HepG2 (cell line): ENCODE results near the gene ZNF341. TPM values are rescaled to one million over a fixed set of nuclear protein-coding genes. Genes with fewer than 3 reads are reported as not detected.

ENCODE experiments used
- ATAC-seq: fragments of 200-7000 bp; cut with Tn5 transposase; 3 replicates; pipeline ENCODE4 v1.9.1; 2020; ENCODE audit warnings: mild to moderate bottlenecking, moderate library complexity
- BruUV-seq: library from RNA; stranded (reverse); fragments of 400-500 nt; replicated peaks from 2 replicates; lab custom pipeline; 2021; lab: Mats Ljungman, UMichigan
- CTCF ChIA-PET: fragments of 300-600 bp; formaldehyde crosslinking; extraction: SDS; loops from one replicate; lab custom pipeline; 2021; ENCODE audit warnings: low total read pairs, inconsistent platforms, low intra/inter-chr PET ratio; lab: Yijun Ruan, JAX
- POLR2A ChIA-PET: fragments of 350-600 bp; sonication (Branson Sonifier 250); formaldehyde crosslinking; loops from one replicate; lab custom pipeline; 2020; ENCODE audit warnings: antibody characterized with exemption, inconsistent platforms; lab: Yijun Ruan, JAX
- DNase-seq: peaks from one replicate; pipeline ENCODE4 v3.0.0-alpha.2; 2015; ENCODE audit warnings: low spot score
- FAIRE-seq: peaks from 3 replicates; lab custom pipeline; 2011; peaks lifted over from hg19 to GRCh38; lab: Jason Lieb, UNC
- H2AFZ ChIP-seq: one replicate; pipeline ENCODE4 v1.6.1; 2011; ENCODE audit warnings: low read length, inconsistent platforms
- H3K27ac ChIP-seq: fragments of 300-600 bp; 3 replicates; pipeline ENCODE4 v1.8.0; 2011; ENCODE audit warnings: mixed run types, mild to moderate bottlenecking, mixed read lengths, low read length, inconsistent platforms; ENCODE audit not compliant: insufficient read depth; ENCODE audit errors: extremely low read length
- H3K27me3 ChIP-seq, 2 experiments: fragments of 200-600 bp in 1 of 2; 2 replicates in 1 of 2; 3 replicates in 1 of 2; pipeline versions ENCODE4 v1.6.0 to v1.8.0; 2011; ENCODE audit warnings: low read length in 2 of 2, mild to moderate bottlenecking in 2 of 2, moderate library complexity in 2 of 2, inconsistent platforms in 1 of 2; ENCODE audit not compliant: insufficient read depth in 2 of 2, control insufficient read depth in 1 of 2
- H3K36me3 ChIP-seq, 2 experiments: fragments of 200-600 bp in 1 of 2; replicated peaks in 1 of 2; 2 replicates in 1 of 2; 3 replicates in 1 of 2; pipeline versions ENCODE4 v1.5.1 to v1.8.0; 2011; ENCODE audit warnings: low read length in 2 of 2, inconsistent platforms in 1 of 2; ENCODE audit not compliant: insufficient read depth in 2 of 2, control insufficient read depth in 1 of 2
- H3K4me1 ChIP-seq: 2 replicates; pipeline ENCODE4 v1.5.1; 2012; ENCODE audit warnings: low read length, inconsistent platforms; ENCODE audit not compliant: insufficient read depth
- H3K4me2 ChIP-seq: 2 replicates; pipeline ENCODE4 v1.6.0; 2011; ENCODE audit warnings: low read depth, low read length, inconsistent platforms
- H3K4me3 ChIP-seq, 3 experiments: fragments of 200-600 bp in 1 of 3; sonication (generic), shearing (Covaris generic) in 1 of 3; replicated peaks in 1 of 3; 2 replicates each; pipeline ENCODE4 v1.5.1; 2011 to 2016; ENCODE audit warnings: low read length in 3 of 3, inconsistent platforms in 2 of 3, low read depth in 2 of 3, mild to moderate bottlenecking in 2 of 3, control low read depth in 1 of 3, mixed read lengths in 1 of 3; ENCODE audit not compliant: insufficient read depth in 1 of 3
- H3K79me2 ChIP-seq: one replicate; pipeline ENCODE4 v1.6.1; 2011; ENCODE audit warnings: low read length, inconsistent platforms; ENCODE audit not compliant: insufficient read depth
- H3K9ac ChIP-seq: 2 replicates; pipeline ENCODE4 v1.6.0; 2011; ENCODE audit warnings: mild to moderate bottlenecking, low read depth, low read length, inconsistent platforms; ENCODE audit not compliant: insufficient read depth
- H3K9me3 ChIP-seq: 2 replicates; pipeline ENCODE4 v1.5.1; 2012; ENCODE audit warnings: mild to moderate bottlenecking, low read length
- H4K20me1 ChIP-seq: 2 replicates; pipeline ENCODE4 v1.6.0; 2011; ENCODE audit warnings: inconsistent platforms, mild to moderate bottlenecking, low read length, moderate library complexity; ENCODE audit not compliant: insufficient read depth
- ATF7 ChIP-seq, 2 experiments: fragments of 450-650 bp in 1 of 2; sonication (generic) in 1 of 2; formaldehyde crosslinking in 1 of 2; IDR thresholded peaks; 2 replicates each; pipeline versions ENCODE4 v1.4.0 to v1.6.1; 2016 to 2020; ENCODE audit warnings: antibody characterized with exemption in 1 of 2, mild to moderate bottlenecking in 1 of 2, missing genetic modification reagents in 1 of 2
- CREBL2 ChIP-seq: sonication (generic); formaldehyde crosslinking; IDR thresholded peaks from 2 replicates; pipeline ENCODE4 v1.8.1; 2023; ENCODE audit warnings: missing genetic modification reagents, mild to moderate bottlenecking, borderline replicate concordance
- HOXA7 ChIP-seq: sonication (generic); formaldehyde crosslinking; IDR thresholded peaks from 2 replicates; pipeline ENCODE4 v1.8.1; 2022; ENCODE audit warnings: mild to moderate bottlenecking, missing genetic modification reagents, moderate library complexity
- NCOA5 ChIP-seq: sonication (generic); formaldehyde crosslinking; IDR thresholded peaks from 2 replicates; pipeline ENCODE4 v1.4.0; 2020; ENCODE audit warnings: missing genetic modification reagents
- NR2C2 ChIP-seq: sonication (generic); formaldehyde crosslinking; IDR thresholded peaks from 2 replicates; pipeline ENCODE4 v1.4.0; 2020; ENCODE audit warnings: missing genetic modification reagents, mild to moderate bottlenecking, moderate library complexity, borderline replicate concordance
- RARG ChIP-seq: sonication (generic); formaldehyde crosslinking; IDR thresholded peaks from 2 replicates; pipeline ENCODE4 v1.4.0; 2020; ENCODE audit warnings: low read depth, mild to moderate bottlenecking, missing genetic modification reagents
- RBM22 ChIP-seq: fragments of 200-400 bp; formaldehyde crosslinking; optimal IDR thresholded peaks from 2 replicates; pipeline ENCODE3; 2017; ENCODE audit warnings: mild to moderate bottlenecking, low read length, moderate library complexity
- SRSF9 ChIP-seq: fragments of 200-400 bp; formaldehyde crosslinking; IDR thresholded peaks from 2 replicates; pipeline ENCODE4 v1.6.1; 2018; ENCODE audit warnings: borderline replicate concordance, mild to moderate bottlenecking, low read depth, low read length; ENCODE audit not compliant: insufficient read depth, poor library complexity, severe bottlenecking
- TOE1 ChIP-seq: sonication (generic); formaldehyde crosslinking; IDR thresholded peaks from 2 replicates; pipeline ENCODE4 v1.4.0; 2020; ENCODE audit warnings: mild to moderate bottlenecking, missing genetic modification reagents
- XRCC5 ChIP-seq: fragments of 200-400 bp; formaldehyde crosslinking; optimal IDR thresholded peaks from 2 replicates; pipeline ENCODE3; 2017; ENCODE audit warnings: mild to moderate bottlenecking, low read length
- YY1 ChIP-seq: IDR thresholded peaks from 2 replicates; pipeline ENCODE4 v1.6.1; 2011; ENCODE audit warnings: low read length, low read depth, moderate library complexity, mild to moderate bottlenecking; ENCODE audit not compliant: insufficient read depth, insufficient replicate concordance
- ZFP82 ChIP-seq: sonication (generic); formaldehyde crosslinking; IDR thresholded peaks from 2 replicates; pipeline ENCODE4 v1.5.1; 2020; ENCODE audit warnings: mild to moderate bottlenecking, missing genetic modification reagents, borderline replicate concordance
- ZNF121 ChIP-seq: sonication (generic); formaldehyde crosslinking; IDR thresholded peaks from 2 replicates; pipeline ENCODE4 v1.5.0; 2020; ENCODE audit warnings: mild to moderate bottlenecking, missing genetic modification reagents
- ZNF296 ChIP-seq: sonication (generic); formaldehyde crosslinking; conservative IDR thresholded peaks from 2 replicates; pipeline ENCODE4 v1.5.0; 2020; ENCODE audit warnings: mild to moderate bottlenecking, missing genetic modification reagents
- ZNF317 ChIP-seq: sonication (generic); formaldehyde crosslinking; IDR thresholded peaks from 2 replicates; pipeline ENCODE4 v1.5.0; 2020; ENCODE audit warnings: mild to moderate bottlenecking, missing genetic modification reagents
- ZNF770 ChIP-seq: sonication (generic); formaldehyde crosslinking; IDR thresholded peaks from 2 replicates; pipeline ENCODE4 v1.5.0; 2020; ENCODE audit warnings: mild to moderate bottlenecking, missing genetic modification reagents
- WGBS: methylation state at CpG from one replicate; pipeline ENCODE4 v1.1.6; 2017; ENCODE audit warnings: low lambda C conversion rate; 5-methylcytosine and 5-hydroxymethylcytosine counted together
- in situ Hi-C: cut with HindIII; loops from 2 replicates; pipeline ENCODE4 v1.10.0; 2017; ENCODE audit warnings: low pct_unique_long_range_greater_than_20kb; ENCODE audit not compliant: extremely low pct_ligation_motif_present
- intact Hi-C: fragments of 100-400 bp; cut with micrococcal nuclease; formaldehyde crosslinking; loops from one replicate; pipeline ENCODE4 v1.10.0; 2022; ENCODE audit not compliant: unreplicated experiment
- polyA plus RNA-seq, 8 experiments: library from polyadenylated mRNA; depleted of rRNA in 3 of 8; stranded (reverse) in 7 of 8; unstranded in 1 of 8; fragments of >200 nt; fragmentation: Illumina TruSeq in 4 of 8; extraction: Trizol in 4 of 8; gene quantifications; 2 replicates each; pipeline versions ENCODE4 v1.2.1 to v1.2.3, GENCODE V29; 2011 to 2016; ENCODE audit warnings: low read depth in 4 of 8, missing spikeins in 1 of 8, mixed read lengths in 1 of 8; ENCODE audit not compliant: insufficient read depth in 1 of 8
- total RNA-seq, 5 experiments: library from RNA; depleted of rRNA; stranded (reverse); fragments of >200 nt; fragmentation: Illumina TruSeq; extraction: Trizol; gene quantifications; 2 replicates each; pipeline ENCODE4 v1.2.3, GENCODE V29; 2016; ENCODE audit warnings: low read depth in 1 of 5

The ZNF341 gene
- total and polyA plus RNA-seq, 2 of the 13 experiments (the other 11 are each of a cell fraction or from before 2014, with no cell fraction given): 1.1 to 2.2 TPM

- ChIA-PET CTCF (no interaction called here), POLR2A (no interaction called here)
- Histone ChIP-seq H3K9ac (no peak overlapping the region), H3K36me3 (peaks cover 3 to 25% of the 10 kb centered on the region in 2 experiments; a peak in 4 of 5 replicates), H3K4me1 (peaks cover 41% of the 10 kb centered on the region), H3K4me3 (no peak overlapping the region), H3K27ac (no peak overlapping the region), H3K27me3 (no peaks in the 10 kb centered on the region), H3K9me3 (no peaks in the 10 kb centered on the region), H3K79me2 (peaks cover 62% of the 10 kb centered on the region), H3K4me2 (no peak overlapping the region), H2AFZ (no peak overlapping the region), H4K20me1 (peaks cover 23% of the 10 kb centered on the region)
- ATAC-seq: no peak
- in situ Hi-C loops (no loop called here), intact Hi-C loops (no loop called here)
- BruUV-seq: no TSS peak
- no peak for FAIRE-seq
- 94% methylated on average over 2 of the region's 2 CpGs for WGBS
- no peak for DNase-seq
- no peak for TF ChIP-seq TOE1 (CRISPR knock-in tag)
- TF ChIP-seq RBM22: no peak
- TF ChIP-seq ZNF296 (CRISPR knock-in tag): no peak
- TF ChIP-seq YY1: no peak
- TF ChIP-seq NR2C2 (CRISPR knock-in tag): no peak
- TF ChIP-seq NCOA5 (CRISPR knock-in tag): no peak
- TF ChIP-seq XRCC5: no peak
- no peak for TF ChIP-seq ZFP82 (CRISPR knock-in tag)
These were observed 104.5 kb downstream of the ZNF341 start for GRCh38 chr20:33836277-33836676.

- no TSS peak for BruUV-seq
- in situ Hi-C loops (no loop called here), intact Hi-C loops (no loop called here)
- Histone ChIP-seq H3K4me3 (no peak overlapping the region), H2AFZ (no peak overlapping the region), H3K4me1 (peaks cover 49% of the 10 kb centered on the region), H3K79me2 (peaks cover 68% of the 10 kb centered on the region), H3K9ac (no peak overlapping the region), H3K27me3 (no peaks in the 10 kb centered on the region), H3K27ac (no peak overlapping the region), H3K36me3 (peaks cover 2 to 19% of the 10 kb centered on the region in 2 experiments; a peak in 4 of 5 replicates), H3K4me2 (no peak overlapping the region), H4K20me1 (peaks cover 24% of the 10 kb centered on the region), H3K9me3 (no peaks in the 10 kb centered on the region)
- POLR2A ChIA-PET: no interaction called here
- no peak for ATAC-seq
- CTCF ChIA-PET: no interaction called here
- DNase-seq: no peak
- FAIRE-seq: no peak
- 95% methylated on average over 5 of the region's 5 CpGs for WGBS
- TF ChIP-seq ATF7 (IDR thresholded peaks at IDR 0.05) (no peak), ATF7 (CRISPR knock-in tag; IDR thresholded peaks at IDR 0.05) (no peak), ZNF121 (CRISPR knock-in tag) (peak; percentile 63), HOXA7 (CRISPR knock-in tag) (no peak), ZNF770 (CRISPR knock-in tag) (peak; percentile 42; the same call in 1 of the 2 replicates), RARG (CRISPR knock-in tag) (no peak), CREBL2 (CRISPR knock-in tag) (no peak), NR2C2 (CRISPR knock-in tag) (no peak), ZNF317 (CRISPR knock-in tag) (no peak), SRSF9 (no peak)
These were observed 105.5 kb downstream of the ZNF341 start for GRCh38 chr20:33837096-33837830.
